Prostate gland (tissue), 2 donors: Measurements from ENCODE around the gene LCE1B.

Experiments used
- POLR2A ChIP-seq: fragments of 450-650 bp; IDR thresholded peaks from one replicate; pipeline ENCODE4 v1.6.1; 2016; ENCODE audit warnings: antibody characterized with exemption, mild to moderate bottlenecking
- TF ChIP-seq, protein P1 (sequence below), 4 experiments: fragments of 200-600 bp in 2 of 4; fragments of 450-650 bp in 2 of 4; sonication (generic) in 2 of 4; IDR thresholded peaks; 1 replicate in 3 of 4; 2 replicates in 1 of 4; pipeline ENCODE4 v1.5.1; 2016 to 2019; ENCODE audit warnings: antibody characterized with exemption in 4 of 4, mild to moderate bottlenecking in 2 of 4, moderate library complexity in 2 of 4

- TF ChIP-seq, protein P1, sequence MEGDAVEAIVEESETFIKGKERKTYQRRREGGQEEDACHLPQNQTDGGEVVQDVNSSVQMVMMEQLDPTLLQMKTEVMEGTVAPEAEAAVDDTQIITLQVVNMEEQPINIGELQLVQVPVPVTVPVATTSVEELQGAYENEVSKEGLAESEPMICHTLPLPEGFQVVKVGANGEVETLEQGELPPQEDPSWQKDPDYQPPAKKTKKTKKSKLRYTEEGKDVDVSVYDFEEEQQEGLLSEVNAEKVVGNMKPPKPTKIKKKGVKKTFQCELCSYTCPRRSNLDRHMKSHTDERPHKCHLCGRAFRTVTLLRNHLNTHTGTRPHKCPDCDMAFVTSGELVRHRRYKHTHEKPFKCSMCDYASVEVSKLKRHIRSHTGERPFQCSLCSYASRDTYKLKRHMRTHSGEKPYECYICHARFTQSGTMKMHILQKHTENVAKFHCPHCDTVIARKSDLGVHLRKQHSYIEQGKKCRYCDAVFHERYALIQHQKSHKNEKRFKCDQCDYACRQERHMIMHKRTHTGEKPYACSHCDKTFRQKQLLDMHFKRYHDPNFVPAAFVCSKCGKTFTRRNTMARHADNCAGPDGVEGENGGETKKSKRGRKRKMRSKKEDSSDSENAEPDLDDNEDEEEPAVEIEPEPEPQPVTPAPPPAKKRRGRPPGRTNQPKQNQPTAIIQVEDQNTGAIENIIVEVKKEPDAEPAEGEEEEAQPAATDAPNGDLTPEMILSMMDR (IDR thresholded peaks at IDR 0.05), result no peak
- no peak for TF ChIP-seq POLR2A
Observed at GRCh38 chr1:152823294-152823693, 11.5 kb downstream of the LCE1B start.
